Measurements from ENCODE around the gene S100G.
A peak's percentile ranks its signal among the peaks of the same experiment; 100 is the strongest.
"Not testable (repeated sequence)": the region's sequence is repeated elsewhere in the genome, so short reads cannot be mapped to it uniquely, and the experiment has no call there.

S100G gene, protein sequence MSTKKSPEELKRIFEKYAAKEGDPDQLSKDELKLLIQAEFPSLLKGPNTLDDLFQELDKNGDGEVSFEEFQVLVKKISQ

DNA sequence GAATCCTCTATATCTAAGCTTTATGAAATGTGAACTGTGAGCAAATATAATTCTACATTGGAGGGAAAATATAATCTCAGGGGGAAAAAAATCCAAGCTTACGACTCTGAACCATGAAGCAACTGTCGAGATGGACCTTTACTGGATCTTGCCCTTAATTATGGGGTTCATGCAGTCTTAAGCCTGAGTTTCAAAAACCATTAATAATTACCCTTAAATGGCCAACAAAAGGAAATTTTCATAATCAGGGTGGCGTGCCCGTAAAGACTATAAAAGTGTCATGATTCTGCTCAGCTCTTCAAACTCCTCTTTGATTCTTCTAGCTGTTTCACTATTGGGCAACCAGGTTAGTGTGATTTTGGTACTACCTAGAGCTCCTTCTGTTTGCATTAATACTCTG is at the start of gene S100G:
TSS of gene S100G (plus strand) at position 301 of the 400 bp plus-strand sequence. CDS start 849 bp downstream, outside the sequence.
- no peak for DNase-seq (ENCODE audit: low spot score)

DNA sequence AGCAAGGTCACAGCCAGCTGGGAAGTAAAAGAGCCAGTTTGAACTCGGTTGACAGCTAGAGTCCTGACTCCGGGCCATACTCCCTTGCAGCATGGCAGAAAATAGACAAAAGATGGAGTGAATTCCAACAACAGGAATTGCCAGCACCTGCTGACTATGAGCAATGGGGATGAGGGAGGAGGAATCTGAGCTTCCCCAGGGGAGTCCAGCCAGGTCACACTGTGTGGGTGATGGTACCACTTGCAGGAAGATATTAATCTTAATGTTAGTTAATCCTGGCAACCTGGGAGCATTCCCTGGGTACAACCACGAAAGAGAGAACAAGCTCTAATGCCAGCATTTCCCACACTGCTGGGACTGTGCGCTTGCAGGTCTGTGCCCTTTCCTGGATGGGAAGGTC is 48.1 kb upstream of the S100G start:
- DNase-seq (ENCODE audit: low spot score): no peak

DNA sequence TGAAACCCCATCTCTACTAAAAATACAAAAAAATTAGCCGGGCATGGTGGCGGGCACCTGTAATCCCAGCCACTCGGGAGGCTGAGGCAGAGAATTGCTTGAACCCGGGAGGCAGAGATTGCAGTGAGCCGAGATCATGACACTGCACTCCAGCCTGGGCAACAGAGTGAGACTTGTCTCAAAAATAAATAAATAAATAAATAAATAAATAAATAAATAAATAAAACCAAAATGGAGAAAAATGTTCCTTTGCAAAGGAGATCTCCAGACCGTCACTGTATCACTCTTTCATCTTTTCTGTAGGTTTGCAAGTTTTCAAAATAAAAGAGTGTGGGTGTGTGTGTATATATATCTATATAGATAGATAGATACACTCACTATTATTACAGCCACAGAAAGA is 46.7 kb upstream of the S100G start:
- not testable (repeated sequence) for DNase-seq (ENCODE audit: low spot score)

DNA sequence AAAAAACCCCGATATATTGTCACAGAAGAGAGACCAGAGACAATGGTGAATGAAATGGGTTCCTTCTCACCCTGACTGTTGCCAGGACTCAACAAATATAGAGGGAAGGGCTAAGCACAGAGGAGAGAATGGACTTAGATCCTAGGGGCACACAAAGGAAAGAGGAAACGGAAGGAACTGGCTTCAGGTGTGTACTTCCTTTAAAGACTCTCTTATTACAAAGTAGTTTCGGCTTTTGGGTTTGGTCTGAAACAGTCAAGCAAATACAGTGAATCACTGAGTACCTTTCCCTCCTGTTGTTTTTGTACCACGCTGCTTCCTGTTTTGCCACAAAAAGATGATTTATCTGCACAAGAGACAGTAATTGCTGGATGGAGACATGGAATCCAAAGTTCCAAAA is 46.1 kb upstream of the S100G start:
- no peak for DNase-seq (ENCODE audit: low spot score)

DNA sequence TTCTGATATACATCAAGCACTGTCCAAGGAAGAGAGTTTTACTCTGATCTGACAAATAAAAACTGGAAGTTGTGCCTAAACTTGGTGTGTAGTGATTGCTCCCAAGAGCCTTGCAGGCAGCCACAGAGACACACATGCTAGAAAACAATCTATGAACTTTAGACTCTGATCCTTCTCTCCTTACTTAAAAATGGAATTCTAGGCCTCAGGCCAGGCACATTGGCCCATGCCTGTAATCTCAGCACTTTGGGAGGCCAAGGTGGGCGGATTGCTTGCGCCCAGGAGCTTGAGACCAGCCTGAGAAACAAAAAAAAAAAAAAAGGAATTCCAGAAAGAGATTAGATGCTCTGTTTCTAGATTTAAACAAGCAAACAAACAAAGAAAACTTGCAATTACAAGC is 45.6 kb upstream of the S100G start:
- no peak for DNase-seq (ENCODE audit: low spot score)

DNA sequence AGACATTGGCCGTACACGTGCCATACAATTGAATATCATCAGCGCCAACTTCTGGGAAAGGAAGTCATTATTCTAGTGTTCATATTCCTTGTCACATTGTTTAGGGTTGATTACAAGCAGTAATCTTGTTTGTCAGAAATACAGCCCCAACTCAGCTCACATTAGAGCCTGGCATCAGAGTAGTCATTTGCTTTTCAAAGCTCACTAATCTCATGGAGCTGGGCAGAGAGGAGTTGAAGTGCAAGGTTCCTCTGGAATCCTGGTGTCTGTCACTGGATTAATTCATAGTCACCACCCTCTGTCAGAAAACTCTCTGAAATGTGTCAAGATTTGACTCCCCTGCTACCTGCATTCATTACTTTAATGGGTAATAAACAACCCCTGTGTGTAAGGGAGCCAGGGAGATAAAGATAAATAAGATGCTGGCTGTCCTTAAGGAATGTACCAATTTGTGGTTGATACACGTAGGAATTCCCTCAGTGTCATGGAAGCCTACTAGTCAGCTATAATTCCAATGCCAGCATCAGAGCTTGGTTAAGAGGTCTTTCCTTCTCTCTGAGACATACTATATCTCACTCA is 43.7 kb upstream of the S100G start:
- no peak for DNase-seq (ENCODE audit: low spot score)

DNA sequence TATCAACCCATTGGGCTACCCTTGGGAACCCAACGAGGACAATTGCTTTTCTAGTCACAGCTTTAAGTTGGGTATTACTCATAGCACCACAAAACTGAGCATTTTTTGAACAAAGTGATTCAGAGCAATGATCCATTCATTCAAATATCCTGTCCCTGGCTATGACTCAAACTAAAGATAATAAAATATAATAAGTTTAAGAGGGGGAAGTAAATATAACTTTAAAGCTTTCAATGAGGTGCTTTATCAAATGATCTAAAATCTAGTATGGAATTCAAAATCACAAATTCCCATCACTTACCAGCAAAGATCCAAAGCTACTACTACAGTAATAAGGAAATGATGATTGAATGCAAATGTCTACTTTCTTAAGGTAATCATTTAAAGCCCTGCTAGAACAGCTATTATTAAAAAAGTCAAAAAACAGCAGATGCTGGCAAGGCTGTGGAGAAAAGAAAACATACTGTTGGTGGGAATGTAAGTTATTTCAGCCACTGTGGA is 39.8 kb upstream of the S100G start:
- peak; percentile 55 for DNase-seq (ENCODE audit: low spot score)

DNA sequence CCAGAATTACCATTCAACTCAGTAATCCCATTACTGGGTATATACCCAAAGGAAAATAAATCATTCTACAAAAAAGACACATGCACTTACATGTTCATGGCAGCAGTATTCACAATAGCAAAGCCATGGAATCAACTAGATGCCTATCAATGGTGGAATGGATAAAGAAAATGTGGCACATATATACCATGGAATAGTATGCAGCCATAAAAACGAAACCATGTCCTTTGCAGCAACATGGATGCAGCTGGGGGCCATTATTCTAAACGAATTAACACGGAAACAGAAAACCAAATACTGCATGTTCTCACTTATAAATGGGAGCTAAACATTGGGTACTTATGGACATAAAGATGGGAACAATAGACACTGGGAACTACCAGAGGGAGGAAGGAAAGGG is 39.3 kb upstream of the S100G start:
- not testable (repeated sequence) for DNase-seq (ENCODE audit: low spot score)

DNA sequence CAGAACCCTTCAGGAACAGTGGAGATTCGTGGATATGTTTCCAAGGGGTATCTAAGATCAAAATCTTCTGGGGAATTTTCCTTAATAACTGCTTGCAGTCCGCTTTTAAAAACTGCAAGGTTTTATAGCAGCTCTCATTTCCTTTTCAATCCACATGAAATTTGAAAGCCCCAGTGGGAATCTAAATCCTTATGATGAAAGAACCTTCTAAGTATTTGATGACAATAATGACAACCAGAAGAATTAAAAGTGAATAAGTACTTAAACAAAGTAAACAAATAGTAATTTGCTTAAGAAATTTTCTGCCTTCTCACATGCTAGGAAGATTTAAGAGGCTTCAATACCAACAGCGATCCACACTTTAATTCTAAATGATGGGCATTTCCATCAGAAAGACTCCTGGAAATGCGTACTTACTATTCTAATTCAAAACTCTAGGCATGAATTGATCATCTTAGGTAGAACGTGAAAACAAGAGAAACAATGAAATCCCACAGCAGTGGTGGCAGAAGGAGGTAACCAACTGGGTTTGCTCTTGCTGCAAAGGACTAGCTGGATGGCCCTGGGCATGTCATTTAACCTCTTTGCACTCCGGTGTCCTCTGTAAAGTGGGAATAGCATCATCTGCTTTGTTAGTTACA is 37.6 kb upstream of the S100G start:
- DNase-seq (ENCODE audit: low spot score): no peak

DNA sequence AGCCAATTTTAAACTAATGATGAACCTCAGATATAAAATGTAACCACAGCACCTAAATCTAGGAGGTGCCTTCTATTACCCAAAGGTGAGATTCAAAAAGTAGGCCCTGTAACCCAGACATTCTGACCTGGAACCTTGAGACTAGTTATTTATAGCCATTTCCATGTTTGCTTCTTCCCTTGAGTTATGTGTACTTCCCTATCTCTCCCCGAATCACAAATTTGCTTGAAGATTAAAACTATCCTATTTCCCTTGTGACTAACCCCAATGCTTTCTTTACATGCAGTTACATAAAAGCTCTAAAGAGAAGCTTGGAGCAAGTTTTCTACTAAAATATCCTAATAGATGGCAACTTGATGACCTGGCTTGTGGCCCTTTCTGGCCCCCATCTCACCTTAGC is 32.6 kb upstream of the S100G start:
- no peak for DNase-seq (ENCODE audit: low spot score)

DNA sequence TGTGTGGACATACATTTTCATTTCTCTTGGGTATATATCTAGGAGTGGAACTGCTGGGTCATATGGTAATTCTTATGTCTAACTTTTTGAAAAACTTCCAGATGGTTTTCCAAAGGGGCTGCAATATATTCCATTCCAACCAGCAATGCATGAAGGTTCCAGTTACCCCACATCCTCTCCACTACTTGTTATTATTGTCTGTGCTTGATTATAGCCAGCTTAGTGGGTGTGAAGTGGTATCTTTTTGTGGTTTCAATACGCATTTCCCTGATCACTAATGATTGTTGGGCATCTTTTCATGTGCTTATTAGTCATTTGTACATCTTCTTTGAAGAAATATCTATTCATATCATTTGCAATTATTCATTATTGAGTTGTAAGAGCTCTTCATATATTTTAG is 31.5 kb upstream of the S100G start:
- DNase-seq (ENCODE audit: low spot score): no peak

DNA sequence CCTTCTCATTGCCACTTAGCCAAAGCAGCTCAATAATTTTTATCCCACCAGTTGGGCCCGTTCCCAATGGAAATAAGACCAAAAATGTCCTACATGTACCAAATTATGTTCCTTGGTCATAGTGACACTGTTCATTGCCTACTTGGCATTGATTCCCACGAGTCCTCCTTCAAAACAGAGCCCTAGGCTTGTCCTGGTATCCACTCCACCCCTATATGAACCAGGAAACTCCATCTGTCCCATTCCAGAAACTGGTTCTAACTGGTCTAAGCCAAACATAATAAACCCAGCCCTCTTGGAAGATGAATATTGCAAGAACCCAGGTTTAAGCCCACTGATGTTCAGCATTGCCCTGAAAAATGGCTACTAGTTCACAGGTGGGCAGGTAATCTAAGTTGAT is 30.9 kb upstream of the S100G start:
- DNase-seq (ENCODE audit: low spot score): no peak

DNA sequence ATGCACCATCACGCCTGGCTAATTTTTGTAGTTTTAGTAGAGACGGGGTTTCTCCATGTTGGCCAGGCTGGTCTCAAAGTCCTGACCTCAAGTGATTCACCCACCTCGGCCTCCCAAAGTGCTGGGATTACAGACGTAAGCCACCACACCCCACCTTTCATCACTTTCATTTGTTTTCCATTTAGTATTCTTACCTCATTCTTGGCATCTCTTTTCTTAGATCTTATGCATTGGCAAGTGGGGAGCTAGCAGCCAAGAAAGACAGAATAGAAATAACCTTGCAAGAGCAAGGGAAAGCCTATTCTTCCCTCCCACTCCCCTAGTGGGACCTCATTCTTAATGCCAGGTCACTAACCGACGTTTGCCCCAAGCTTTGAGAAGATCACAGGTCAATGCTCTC is 21.4 kb upstream of the S100G start:
- not testable (repeated sequence) for DNase-seq (ENCODE audit: low spot score)

DNA sequence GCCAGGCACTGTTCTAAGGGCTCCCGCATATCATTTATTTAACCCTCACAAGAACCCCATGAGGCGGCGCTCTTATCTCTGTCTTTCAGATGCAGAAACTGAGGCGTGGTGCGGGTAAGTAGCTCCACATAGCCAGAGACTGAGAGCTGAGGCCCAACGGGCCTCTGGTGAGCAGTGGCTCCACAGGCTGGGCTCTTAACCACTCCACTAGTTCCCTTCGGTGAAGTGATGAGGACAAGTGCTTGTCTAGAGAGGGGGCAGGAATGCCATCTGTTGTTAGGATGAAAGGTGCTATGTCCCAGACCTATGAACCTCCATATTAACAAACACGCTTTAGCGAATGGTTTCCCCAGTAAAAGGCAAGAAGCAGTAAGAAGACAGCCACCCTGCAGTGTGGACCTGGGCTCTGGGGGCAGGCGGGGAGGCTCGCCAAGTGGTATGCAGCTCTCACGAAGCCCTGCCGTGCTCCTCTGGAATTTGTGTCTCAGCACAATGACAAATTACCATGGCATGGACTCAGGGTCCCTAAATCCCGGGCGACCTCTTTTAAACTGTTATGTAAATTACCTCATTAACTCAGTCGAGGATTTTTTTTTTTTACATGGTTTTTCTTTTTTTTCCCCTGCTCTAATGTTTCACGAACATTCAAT is 20.9 kb upstream of the S100G start:
- no peak for DNase-seq (ENCODE audit: low spot score)

DNA sequence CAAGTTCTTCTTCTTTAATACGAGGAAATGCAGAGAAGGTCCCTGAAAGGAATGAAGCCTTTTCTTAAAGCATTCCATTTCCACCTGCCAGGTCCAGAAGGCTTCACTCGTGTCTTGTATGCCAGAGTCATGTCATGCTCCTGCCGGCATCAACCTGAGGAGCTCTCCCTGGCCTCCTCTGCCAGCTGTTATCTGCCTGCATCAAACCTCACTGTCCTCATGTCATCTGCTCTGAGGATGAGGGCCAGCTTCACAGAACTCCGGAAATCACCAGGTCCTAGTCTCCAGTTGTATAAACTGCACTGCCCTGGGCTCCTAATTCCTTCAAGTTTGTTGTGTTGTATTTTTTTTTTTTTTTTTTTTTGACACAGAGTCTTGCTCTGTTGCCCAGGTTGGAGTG is 20.0 kb upstream of the S100G start:
- no peak for DNase-seq (ENCODE audit: low spot score)

DNA sequence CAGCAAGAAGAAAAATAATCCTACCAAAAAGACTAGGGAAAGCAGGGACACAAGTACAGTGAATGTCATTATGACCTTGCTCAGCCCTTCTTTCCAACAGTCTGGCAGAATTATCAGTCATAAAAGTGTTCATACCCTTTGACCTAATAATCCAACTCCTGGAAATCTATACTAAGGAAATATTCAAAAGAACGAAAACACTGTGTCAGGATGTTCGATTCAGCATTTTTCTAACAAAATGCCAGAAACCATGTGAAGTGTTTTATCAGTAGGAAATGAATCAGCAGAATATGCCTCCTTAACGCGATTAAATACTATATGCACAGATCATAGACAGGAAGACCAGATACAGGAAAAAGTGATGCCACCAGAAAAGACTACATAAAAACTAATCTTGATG is 16.2 kb upstream of the S100G start:
- peak; percentile 24 for DNase-seq (ENCODE audit: low spot score)

DNA sequence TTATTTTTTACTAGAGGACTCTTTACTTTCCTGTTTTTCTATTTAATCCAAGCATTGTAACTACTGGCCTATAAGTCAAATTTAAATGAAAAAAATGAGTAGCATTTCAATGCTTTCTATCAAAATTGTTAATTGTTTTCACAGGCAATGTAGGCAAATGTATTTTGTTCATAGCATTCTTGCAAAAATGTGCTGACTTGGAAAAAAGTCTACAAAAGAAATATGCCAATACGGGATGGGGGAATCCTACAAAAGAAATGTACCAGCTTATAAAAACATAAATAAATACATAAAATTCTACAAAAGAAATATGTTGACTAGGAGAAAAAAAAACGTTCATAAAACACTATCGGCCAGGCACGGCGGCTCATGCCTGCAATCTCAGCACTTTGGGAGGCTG is 14.9 kb upstream of the S100G start:
- DNase-seq (ENCODE audit: low spot score): no peak

DNA sequence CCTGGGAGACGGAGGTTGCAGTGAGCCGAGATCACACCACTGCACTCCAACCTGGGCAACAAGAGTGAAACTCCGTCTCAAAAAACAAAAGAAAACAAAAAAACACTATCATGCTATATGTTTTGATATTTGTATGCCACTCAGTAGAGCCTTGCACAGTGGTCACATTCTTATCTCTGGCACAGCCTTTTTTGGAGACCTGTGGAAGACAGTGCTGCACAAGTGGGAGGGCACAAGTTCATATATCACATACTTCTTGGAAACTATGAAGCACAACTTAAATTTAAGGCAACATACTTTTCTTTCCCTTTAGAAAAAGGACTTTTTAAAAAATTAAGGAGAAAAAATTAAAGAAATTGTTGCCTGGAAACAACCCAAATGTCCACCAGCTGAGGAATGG is 14.4 kb upstream of the S100G start:
- no peak for DNase-seq (ENCODE audit: low spot score)

DNA sequence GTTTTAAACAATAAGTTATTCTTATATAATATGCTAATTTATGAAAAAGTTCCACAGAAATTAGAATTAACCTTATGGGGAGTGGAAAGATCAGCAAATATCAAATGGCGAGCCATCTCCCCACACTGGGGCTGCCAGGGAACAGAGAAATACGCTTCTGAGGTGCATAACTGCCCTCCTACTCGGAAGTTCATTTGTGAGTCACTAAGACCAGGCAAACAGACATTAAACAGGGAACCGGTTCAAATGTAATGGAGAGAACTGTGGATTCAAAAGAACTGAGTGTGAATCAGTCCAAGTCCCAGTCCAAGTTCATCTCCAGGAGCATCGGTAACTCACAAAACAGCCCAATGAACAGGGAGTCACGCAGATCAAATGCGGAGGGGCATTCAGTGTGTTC is 11.4 kb upstream of the S100G start:
- no peak for DNase-seq (ENCODE audit: low spot score)

DNA sequence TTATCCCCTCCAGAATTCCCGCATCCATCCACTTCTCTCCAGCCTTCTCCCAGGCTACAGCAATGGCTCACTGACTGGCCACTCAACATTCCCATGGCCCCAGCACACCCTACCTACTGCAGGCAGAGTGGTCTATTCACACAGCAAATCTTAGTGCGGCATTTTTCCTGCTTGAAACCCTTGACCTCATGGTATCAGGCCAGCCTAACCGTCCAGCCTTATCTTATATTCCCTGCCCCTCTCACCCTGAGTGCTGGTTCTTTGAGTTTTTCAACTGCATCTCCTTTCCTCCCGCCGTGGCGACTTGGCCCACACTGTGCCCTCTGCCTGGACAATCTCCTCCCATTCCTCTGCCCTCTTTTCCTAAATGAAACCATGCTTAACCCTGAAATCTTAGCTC is 10.0 kb upstream of the S100G start:
- DNase-seq (ENCODE audit: low spot score): no peak

DNA sequence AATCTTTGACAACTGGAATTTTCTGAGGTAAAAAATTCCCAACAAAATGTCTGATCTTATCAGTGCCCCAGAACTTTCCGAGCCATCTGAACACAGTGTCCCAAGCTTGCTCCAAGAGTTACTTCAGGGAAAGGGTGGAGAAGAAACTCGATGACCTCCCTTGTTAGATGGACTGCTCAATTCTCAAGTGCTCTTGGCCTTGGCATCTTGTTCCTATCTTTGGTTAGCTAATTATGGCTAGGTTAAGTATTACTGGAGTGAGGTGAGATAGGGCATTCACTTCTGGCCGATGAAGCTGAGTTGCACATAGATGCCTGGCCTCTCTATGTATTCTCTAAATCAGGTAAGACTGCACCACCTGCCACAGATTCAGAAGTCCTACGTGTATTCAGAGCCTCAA is 9.1 kb upstream of the S100G start:
- no peak for DNase-seq (ENCODE audit: low spot score)

DNA sequence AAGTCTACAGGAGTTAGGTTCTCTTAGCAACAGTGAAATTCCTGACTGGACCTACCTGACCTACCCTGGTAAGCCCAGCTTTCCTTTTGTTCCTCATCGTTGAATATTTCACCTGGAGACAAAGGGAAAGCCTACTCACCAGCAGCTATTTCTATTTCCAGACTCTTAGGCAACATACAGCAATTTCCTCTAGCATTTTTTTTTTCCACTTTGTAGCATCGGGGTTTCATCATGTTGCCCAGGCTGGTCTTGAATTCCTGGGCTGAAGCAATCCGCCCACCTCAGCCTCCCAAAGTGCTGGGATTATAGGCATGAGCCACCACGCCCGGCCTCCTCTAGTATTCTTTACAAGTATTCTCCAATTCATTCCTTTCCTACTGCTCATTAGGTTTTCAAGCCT is 6.8 kb upstream of the S100G start:
- no peak for DNase-seq (ENCODE audit: low spot score)

DNA sequence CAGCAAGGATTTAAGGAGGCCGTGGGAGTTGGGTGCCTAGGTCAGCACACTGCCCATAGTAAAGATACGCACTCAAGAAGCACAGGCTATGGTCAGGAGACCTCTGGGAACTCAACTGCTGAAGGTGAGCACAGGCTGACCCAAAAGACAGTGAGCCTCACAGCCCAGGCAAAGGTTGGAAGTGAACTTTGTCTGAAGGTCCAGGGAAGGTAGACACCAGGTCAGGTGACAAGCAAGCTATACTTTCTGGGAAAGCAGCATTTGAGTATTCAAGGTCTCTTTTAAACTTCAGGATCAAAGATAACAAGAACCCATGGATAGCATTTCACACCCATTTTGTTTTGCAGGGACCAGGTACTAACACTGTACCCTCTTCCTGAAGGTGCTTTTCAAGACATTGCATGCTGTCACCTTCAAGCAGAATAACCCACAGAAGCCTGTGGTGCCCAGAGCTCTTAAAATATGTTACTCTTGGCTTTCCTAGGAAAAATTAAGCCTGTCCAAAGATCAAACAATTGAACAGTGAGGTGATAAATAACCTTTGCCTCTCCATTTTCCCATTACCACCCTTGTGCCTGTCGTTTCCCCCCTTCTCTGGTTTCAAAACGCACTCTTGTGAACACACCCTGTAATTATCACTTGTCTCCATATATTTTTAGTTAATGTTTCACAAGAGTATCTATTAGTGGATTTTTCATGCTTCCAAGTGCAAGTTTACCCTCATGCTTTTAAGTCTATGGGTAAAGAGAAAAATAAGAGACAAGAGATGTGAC is 3.4 kb upstream of the S100G start:
- DNase-seq (ENCODE audit: low spot score): no peak
